Mesendoderm (in vitro differentiated cells): Measurements from ENCODE around the gene IQGAP2. TPM values are rescaled to one million over a fixed set of nuclear protein-coding genes. Genes with fewer than 3 reads are reported as not detected.

Experiments
- DNase-seq: peaks from one replicate; pipeline ENCODE4 v3.0.0; 2013
- H2AK5ac ChIP-seq: 2 replicates; pipeline ENCODE4 v1.6.1; 2013; ENCODE audit warnings: low read length, inconsistent platforms
- H2BK120ac ChIP-seq: 2 replicates; pipeline ENCODE4 v1.6.1; 2013; ENCODE audit warnings: low read depth, mild to moderate bottlenecking, low read length, moderate library complexity, mixed read lengths
- H2BK15ac ChIP-seq: replicated peaks from 2 replicates; pipeline ENCODE4 v1.6.1; 2013; ENCODE audit warnings: low read depth, mild to moderate bottlenecking, moderate library complexity
- H2BK5ac ChIP-seq: 2 replicates; pipeline ENCODE4 v1.6.1; 2013; ENCODE audit warnings: low read length, inconsistent platforms
- H3K18ac ChIP-seq: 2 replicates; pipeline ENCODE4 v1.6.1; 2013; ENCODE audit warnings: mild to moderate bottlenecking, low read length, mixed read lengths
- H3K23ac ChIP-seq: one replicate; pipeline ENCODE4 v1.6.1; 2013; ENCODE audit warnings: low read length
- H3K27ac ChIP-seq: 2 replicates; pipeline ENCODE4 v1.5.1; 2013; ENCODE audit warnings: low read depth, mild to moderate bottlenecking, inconsistent platforms, low read length, moderate library complexity
- H3K27me3 ChIP-seq: 2 replicates; pipeline ENCODE4 v1.6.1; 2013; ENCODE audit warnings: low read length, control low read depth, mild to moderate bottlenecking, inconsistent platforms; ENCODE audit not compliant: insufficient read depth, poor library complexity
- H3K36me3 ChIP-seq: 2 replicates; pipeline ENCODE4 v1.6.1; 2013; ENCODE audit warnings: low read length, inconsistent platforms; ENCODE audit not compliant: control insufficient read depth, insufficient read depth
- H3K4ac ChIP-seq: one replicate; pipeline ENCODE4 v1.6.1; 2013; ENCODE audit warnings: low read depth, mild to moderate bottlenecking, low read length, moderate library complexity
- H3K4me1 ChIP-seq: 2 replicates; pipeline ENCODE4 v1.6.1; 2013; ENCODE audit warnings: low read depth, low read length, inconsistent platforms; ENCODE audit not compliant: control insufficient read depth
- H3K4me2 ChIP-seq: 2 replicates; pipeline ENCODE4 v1.6.1; 2013; ENCODE audit warnings: low read length
- H3K4me3 ChIP-seq: 2 replicates; pipeline ENCODE4 v1.5.1; 2013; ENCODE audit warnings: mild to moderate bottlenecking, low read length
- H3K56ac ChIP-seq: one replicate; pipeline ENCODE4 v1.6.1; 2013; ENCODE audit warnings: low read length
- H3K79me1 ChIP-seq: 2 replicates; pipeline ENCODE4 v1.6.1; 2013; ENCODE audit warnings: low read length, inconsistent platforms
- H3K79me2 ChIP-seq: 2 replicates; pipeline ENCODE4 v1.6.1; 2013; ENCODE audit warnings: mild to moderate bottlenecking, low read length; ENCODE audit not compliant: control insufficient read depth, insufficient read depth
- H3K9ac ChIP-seq: 2 replicates; pipeline ENCODE4 v1.6.1; 2013; ENCODE audit warnings: low read length, inconsistent platforms
- H4K5ac ChIP-seq: one replicate; pipeline ENCODE4 v1.6.1; 2013; ENCODE audit warnings: low read length
- H4K8ac ChIP-seq: one replicate; pipeline ENCODE4 v1.6.1; 2013; ENCODE audit warnings: low read depth, mild to moderate bottlenecking, control low read depth, low read length, moderate library complexity
- WGBS: extraction: QIAGEN DNeasy Blood & Tissue Kit; methylation state at CpG from one replicate; pipeline ENCODE4 v1.1.7; 2013; ENCODE audit warnings: low lambda C conversion rate, missing lambda C conversion rate; ENCODE audit not compliant: insufficient coverage; ENCODE audit errors: extremely low coverage; 5-methylcytosine and 5-hydroxymethylcytosine counted together
- polyA plus RNA-seq, 2 experiments: library from polyadenylated mRNA; stranded (reverse); fragments of 200-250 nt; gene quantifications; one replicate each; pipeline ENCODE4 v1.2.3, GENCODE V29; 2013

Gene IQGAP2
- 19.5 TPM for polyA plus RNA-seq (2013, experiment 1 of 2)
- 19.4 TPM for polyA plus RNA-seq (2013, experiment 2 of 2)

GRCh38 chr5:76402886-76403765 lies at the start of gene IQGAP2:
IQGAP2 (plus strand) TSS chr5:76403285; CDS start chr5:76403546, 261 bp downstream.
- H2BK5ac ChIP-seq = no peak within 1 kb of the TSS
- H3K4me1 ChIP-seq = peaks cover 3% of the 10 kb centered on the region
- H3K36me3 ChIP-seq = no peaks in the 10 kb centered on the region
- H3K4me3 ChIP-seq = peak within 1 kb of the TSS; percentile 26
- no peak within 1 kb of the TSS for H4K8ac ChIP-seq
- no peak within 1 kb of the TSS for H2BK120ac ChIP-seq
- H2AK5ac ChIP-seq = no peak within 1 kb of the TSS
- peaks cover 2% of the 10 kb centered on the region for H3K79me1 ChIP-seq
- H3K27ac ChIP-seq = peak within 1 kb of the TSS; percentile 61
- peak within 1 kb of the TSS; percentile 75 for H3K56ac ChIP-seq
- DNase-seq = peak; percentile 84
- H3K4ac ChIP-seq = peak within 1 kb of the TSS; percentile 81
- no peak within 1 kb of the TSS for H2BK15ac ChIP-seq
- no peaks in the 10 kb centered on the region for H3K27me3 ChIP-seq
- H3K18ac ChIP-seq = peak within 1 kb of the TSS; percentile 77
- H3K4me2 ChIP-seq = peak within 1 kb of the TSS; percentile 44
- WGBS = no CpG with 5 or more reads among the region's 92 CpGs
- H3K9ac ChIP-seq = peak within 1 kb of the TSS; percentile 62
- H3K23ac ChIP-seq = no peak within 1 kb of the TSS
- no peak within 1 kb of the TSS for H4K5ac ChIP-seq
- peaks cover under 1% of the 10 kb centered on the region for H3K79me2 ChIP-seq

- Histone ChIP-seq H3K4me1 (no peaks in the 10 kb centered on the region), H3K27me3 (no peaks in the 10 kb centered on the region), H3K9ac (no peak overlapping the region), H2BK120ac (no peak overlapping the region), H4K5ac (no peak overlapping the region), H2BK5ac (no peak overlapping the region), H3K79me2 (no peaks in the 10 kb centered on the region), H3K27ac (no peak overlapping the region), H3K18ac (no peak overlapping the region), H2BK15ac (no peak overlapping the region), H3K36me3 (no peaks in the 10 kb centered on the region), H3K23ac (no peak overlapping the region), H3K4ac (no peak overlapping the region), H3K56ac (no peak overlapping the region), H4K8ac (no peak overlapping the region), H3K4me3 (no peak overlapping the region), H3K4me2 (no peak overlapping the region), H2AK5ac (no peak overlapping the region), H3K79me1 (no peaks in the 10 kb centered on the region)
- no CpG with 5 or more reads among the region's 5 CpGs for WGBS
- no peak for DNase-seq
These were observed 46.2 kb upstream of the IQGAP2 start for GRCh38 chr5:76356887-76357286.

- Histone ChIP-seq H3K79me2 (no peaks in the 10 kb centered on the region), H3K4me3 (no peak overlapping the region), H3K79me1 (no peaks in the 10 kb centered on the region), H3K18ac (peak overlapping the region; percentile 23), H3K4me2 (no peak overlapping the region), H3K27ac (no peak overlapping the region), H3K36me3 (no peaks in the 10 kb centered on the region), H2BK120ac (no peak overlapping the region), H3K9ac (no peak overlapping the region), H2BK5ac (no peak overlapping the region), H2AK5ac (no peak overlapping the region), H4K8ac (no peak overlapping the region), H2BK15ac (no peak overlapping the region), H3K4me1 (no peaks in the 10 kb centered on the region), H4K5ac (no peak overlapping the region), H3K4ac (no peak overlapping the region), H3K27me3 (no peaks in the 10 kb centered on the region), H3K23ac (no peak overlapping the region), H3K56ac (no peak overlapping the region)
- no CpG with 5 or more reads among the region's 17 CpGs for WGBS
- DNase-seq = no peak
These were observed 39.5 kb upstream of the IQGAP2 start for GRCh38 chr5:76363352-76364225.

- Histone ChIP-seq H3K9ac (no peak overlapping the region), H3K23ac (no peak overlapping the region), H3K18ac (no peak overlapping the region), H3K36me3 (no peaks in the 10 kb centered on the region), H3K27ac (no peak overlapping the region), H4K8ac (no peak overlapping the region), H3K4me1 (no peaks in the 10 kb centered on the region), H3K4me2 (no peak overlapping the region), H3K27me3 (no peaks in the 10 kb centered on the region), H3K79me2 (no peaks in the 10 kb centered on the region), H2AK5ac (no peak overlapping the region), H2BK120ac (no peak overlapping the region), H3K79me1 (no peaks in the 10 kb centered on the region), H2BK5ac (no peak overlapping the region), H4K5ac (no peak overlapping the region), H3K56ac (no peak overlapping the region), H2BK15ac (no peak overlapping the region), H3K4me3 (no peak overlapping the region), H3K4ac (no peak overlapping the region)
- DNase-seq = no peak
- no CpG with 5 or more reads among the region's 2 CpGs for WGBS
These were observed 38.9 kb upstream of the IQGAP2 start for GRCh38 chr5:76364226-76364589.

- no peak overlapping the region for H3K27ac ChIP-seq
- no peak overlapping the region for H2BK120ac ChIP-seq
- H3K18ac ChIP-seq = no peak overlapping the region
- H3K9ac ChIP-seq = no peak overlapping the region
- H3K79me1 ChIP-seq = no peaks in the 10 kb centered on the region
- H3K56ac ChIP-seq = no peak overlapping the region
- no peaks in the 10 kb centered on the region for H3K79me2 ChIP-seq
- no peak overlapping the region for H2AK5ac ChIP-seq
- no peaks in the 10 kb centered on the region for H3K27me3 ChIP-seq
- no peak for DNase-seq
- no peak overlapping the region for H3K4me2 ChIP-seq
- no peak overlapping the region for H3K4ac ChIP-seq
- no peak overlapping the region for H3K4me3 ChIP-seq
- no peak overlapping the region for H4K5ac ChIP-seq
- H3K36me3 ChIP-seq = no peaks in the 10 kb centered on the region
- no peak overlapping the region for H3K23ac ChIP-seq
- no peak overlapping the region for H2BK5ac ChIP-seq
- no peak overlapping the region for H4K8ac ChIP-seq
- H3K4me1 ChIP-seq = no peaks in the 10 kb centered on the region
- no peak overlapping the region for H2BK15ac ChIP-seq
These were observed 37.5 kb upstream of the IQGAP2 start for GRCh38 chr5:76365561-76365960.
